DMS79 treated with DMSO at 0.1 percent for 48 hours (cell line): ENCODE measurements around the gene CCND1.
A peak's percentile ranks its signal among the peaks of the same experiment; 100 is the strongest.

Experiments
- DNase-seq: peaks from one replicate; lab custom pipeline; 2025; lab: John Stamatoyannopoulos, UW

CCND1 gene

DNA sequence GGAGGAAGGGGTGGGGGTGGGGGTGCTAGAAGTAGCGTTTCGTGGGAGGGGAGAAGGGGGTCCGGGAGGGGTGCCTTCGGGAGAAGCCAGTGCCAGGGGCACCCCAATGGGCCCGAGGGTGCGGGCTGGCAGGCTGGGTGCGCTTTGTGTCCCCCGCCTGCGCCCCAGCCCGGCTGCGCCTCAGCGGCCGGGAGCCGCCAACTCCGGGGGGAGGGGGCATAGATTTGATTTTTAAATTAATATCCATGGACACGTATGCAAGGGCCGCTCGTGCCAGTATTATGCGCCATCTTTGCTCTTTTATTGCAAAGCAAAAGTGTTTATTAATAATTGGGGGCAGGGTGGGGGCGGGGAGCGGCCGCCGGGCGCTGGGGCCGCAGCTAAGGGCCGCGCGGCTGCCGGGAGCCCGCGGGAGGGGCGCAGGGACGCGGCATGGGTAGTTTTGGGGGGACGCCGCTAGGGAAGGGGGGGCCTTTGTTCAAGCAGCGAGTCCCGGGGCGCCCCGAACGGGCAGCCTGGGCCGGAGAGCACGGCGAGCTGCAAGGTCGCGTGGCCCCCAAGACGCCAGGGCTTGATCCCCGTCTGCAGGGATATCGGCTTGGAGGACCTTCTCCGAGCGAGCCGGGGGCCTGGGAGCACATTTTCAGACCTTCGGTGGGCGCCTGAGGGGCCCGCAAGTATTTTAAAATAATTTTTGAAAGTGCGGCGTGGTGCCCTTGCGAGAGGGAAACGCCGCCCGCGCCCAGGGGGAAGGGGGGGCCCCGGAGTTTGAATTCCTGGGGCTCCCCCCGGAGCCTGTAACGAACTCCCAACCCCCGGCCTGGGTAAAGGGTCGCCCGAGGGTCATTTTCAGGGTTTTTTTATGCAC is 959 bp downstream of the CCND1 start:
- DNase-seq, result no peak

DNA sequence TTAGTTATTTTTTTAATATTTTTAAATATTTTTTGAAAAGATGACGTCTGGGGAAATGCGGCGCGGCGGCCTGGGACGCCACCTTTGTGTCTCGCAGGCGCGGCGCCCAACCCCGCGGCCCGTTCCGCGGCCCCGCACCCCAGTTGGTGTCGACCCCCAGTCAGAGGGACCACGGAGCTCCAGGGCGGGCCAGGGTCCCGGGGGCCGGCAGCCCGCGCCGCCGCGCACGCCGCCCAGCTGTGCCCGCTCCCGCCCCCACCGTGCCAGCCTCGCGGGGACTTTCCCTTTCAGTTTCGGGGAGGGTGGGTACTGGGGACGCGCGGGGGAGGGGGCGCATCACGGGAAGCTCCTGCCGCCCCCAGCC is 1.6 kb downstream of the CCND1 start:
- DNase-seq, result no peak

DNA sequence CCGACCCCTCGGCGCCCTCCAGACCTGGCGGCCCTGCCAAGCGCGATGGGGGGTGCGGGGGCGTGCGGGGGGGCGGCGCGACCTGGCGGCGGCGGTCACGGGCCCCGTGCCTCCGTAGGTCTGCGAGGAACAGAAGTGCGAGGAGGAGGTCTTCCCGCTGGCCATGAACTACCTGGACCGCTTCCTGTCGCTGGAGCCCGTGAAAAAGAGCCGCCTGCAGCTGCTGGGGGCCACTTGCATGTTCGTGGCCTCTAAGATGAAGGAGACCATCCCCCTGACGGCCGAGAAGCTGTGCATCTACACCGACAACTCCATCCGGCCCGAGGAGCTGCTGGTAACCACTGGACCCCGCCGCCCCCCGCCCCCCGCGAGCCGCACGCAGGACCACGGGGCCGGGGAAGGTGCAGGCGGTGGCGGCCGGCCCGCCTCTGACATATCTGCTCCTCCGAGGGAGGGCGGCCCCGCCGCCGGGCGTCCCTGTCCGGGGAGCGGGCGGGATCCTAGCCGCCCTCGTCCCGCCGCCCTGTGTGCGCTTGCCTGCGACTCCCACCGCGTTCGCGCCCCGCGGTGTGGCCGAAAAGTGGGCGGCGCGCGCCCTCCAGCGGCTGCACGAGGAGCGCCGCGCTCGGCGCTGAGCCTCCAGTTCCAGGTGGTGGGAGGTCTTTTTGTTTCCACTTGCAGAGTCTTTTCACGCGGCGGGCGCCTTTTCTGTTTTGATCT is 2.1 kb downstream of the CCND1 start:
- DNase-seq, result peak; percentile 59

DNA sequence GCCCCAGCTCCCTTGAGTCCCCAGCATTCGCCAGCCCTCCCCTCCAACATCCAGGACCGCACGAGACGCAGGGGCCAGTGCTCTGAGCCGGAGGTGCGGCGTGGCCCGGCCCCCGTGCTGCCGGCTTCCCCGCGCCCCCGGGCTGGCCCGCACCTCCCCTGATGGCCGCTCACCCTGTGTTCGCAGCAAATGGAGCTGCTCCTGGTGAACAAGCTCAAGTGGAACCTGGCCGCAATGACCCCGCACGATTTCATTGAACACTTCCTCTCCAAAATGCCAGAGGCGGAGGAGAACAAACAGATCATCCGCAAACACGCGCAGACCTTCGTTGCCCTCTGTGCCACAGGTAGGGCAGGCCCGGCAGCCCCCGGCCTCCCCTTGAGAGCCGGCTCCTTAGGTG is 2.7 kb downstream of the CCND1 start:
- DNase-seq, result no peak

DNA sequence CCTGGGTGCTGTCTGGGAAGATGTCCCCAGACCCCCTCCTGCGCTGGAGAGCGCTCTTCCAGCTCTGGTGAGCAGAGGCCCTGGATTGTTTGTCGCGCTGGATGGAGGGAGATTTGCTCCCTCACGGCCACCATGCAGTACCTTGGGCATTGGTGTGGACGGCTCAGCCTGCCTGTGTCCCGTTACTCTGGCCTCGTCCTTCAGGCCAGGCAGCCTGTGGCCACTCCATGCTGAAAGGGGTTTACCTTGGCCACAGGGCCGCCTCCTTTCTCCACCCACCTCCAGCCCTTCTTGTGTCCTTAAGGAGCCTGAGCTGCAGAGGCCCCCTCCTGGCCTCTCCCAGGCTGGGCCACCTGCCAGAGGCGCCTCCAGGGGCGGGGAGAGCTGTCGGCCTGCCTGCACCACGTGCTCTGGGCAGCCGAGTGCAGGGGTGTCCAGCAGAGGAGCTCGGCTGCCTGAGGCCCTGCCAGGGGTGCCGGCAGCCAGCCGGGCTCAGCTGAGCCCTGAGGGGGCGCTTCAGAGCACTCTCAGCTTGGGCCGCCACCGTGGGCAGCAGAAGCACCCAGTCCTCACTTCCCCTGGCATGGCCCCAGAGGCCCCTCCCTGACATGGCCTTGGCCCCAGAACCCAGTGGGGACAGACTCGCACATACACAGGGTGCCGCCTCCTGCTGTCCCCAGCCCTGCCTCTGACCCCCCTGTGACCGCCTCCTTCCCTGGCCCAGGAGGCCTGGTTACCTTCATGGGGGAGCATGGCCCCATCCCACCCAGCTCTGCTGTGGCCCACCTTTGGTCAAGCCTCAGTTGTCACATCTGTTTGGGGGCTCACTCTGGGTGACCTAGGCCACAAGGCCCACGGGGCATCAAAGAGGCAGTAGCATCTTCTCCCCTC is 3.4 kb downstream of the CCND1 start:
- peak; percentile 79 for DNase-seq

DNA sequence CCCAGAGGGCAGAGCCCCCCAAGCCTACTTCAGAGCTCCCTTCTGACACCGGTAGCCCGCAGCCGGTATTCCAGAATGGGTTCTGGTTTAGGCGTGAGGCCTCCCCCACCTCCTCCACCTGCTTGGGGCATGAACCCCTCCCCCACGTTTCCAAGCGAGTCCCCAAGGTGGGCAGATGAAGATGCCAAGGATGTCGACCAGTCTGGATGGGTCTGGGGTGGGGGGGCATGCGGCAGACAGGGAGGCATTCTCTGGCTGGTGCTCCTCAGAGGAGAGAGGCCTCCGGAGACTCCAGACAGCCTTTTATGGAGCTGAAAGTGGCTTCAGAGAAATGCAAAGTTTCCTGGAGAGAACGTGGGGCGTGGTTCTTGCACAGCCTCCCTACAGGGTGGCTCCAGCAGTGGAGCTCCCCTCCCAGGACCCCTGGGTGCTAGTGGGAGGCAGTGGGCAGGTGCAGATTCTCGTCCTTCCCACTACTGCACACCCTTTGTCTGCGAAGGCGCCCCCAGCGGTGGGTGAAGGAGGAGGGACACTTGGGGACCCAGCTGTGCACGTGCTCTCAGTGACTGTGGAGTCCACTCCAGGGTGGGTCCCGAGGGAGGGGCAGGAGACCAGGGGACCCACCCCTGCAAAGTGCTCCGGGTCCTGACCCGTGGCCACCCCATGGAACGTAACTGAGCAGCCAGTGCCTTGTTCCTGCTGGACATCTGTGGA is 4.2 kb downstream of the CCND1 start:
- DNase-seq, result no peak

DNA sequence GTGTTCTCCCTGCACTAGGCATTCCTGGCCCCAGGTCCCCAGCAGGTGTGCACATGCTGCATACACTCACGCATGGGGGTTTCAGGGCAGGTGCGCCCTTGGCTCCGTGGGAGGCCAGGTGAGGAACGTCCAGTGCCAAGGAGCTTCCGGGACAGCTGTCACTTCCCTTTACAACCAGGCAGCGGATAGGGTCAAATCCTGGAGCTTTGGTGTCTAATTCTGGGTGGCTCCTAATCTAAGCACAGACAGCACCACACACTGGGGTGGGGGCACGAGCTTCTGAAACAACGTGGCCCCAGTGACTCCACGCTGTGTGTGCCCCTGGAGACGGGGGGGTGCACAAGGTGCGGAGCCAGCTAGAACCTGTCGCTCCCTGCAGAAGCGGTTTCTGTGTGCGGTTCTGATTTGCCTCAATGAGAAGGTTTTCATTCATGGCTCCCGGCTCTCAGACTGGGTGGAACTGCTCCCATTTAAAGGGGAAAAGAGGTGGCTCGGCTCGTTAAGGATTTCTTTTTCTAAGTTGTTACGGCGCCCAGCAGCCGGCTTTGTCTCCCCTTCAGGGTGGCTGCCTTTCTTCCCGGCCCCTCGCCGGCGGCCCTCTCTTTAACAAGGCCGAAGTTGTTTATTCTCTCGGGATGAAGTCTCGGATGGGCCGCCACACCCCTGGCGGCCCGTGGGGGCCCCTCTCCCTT is 5.0 kb downstream of the CCND1 start:
- no peak for DNase-seq

DNA sequence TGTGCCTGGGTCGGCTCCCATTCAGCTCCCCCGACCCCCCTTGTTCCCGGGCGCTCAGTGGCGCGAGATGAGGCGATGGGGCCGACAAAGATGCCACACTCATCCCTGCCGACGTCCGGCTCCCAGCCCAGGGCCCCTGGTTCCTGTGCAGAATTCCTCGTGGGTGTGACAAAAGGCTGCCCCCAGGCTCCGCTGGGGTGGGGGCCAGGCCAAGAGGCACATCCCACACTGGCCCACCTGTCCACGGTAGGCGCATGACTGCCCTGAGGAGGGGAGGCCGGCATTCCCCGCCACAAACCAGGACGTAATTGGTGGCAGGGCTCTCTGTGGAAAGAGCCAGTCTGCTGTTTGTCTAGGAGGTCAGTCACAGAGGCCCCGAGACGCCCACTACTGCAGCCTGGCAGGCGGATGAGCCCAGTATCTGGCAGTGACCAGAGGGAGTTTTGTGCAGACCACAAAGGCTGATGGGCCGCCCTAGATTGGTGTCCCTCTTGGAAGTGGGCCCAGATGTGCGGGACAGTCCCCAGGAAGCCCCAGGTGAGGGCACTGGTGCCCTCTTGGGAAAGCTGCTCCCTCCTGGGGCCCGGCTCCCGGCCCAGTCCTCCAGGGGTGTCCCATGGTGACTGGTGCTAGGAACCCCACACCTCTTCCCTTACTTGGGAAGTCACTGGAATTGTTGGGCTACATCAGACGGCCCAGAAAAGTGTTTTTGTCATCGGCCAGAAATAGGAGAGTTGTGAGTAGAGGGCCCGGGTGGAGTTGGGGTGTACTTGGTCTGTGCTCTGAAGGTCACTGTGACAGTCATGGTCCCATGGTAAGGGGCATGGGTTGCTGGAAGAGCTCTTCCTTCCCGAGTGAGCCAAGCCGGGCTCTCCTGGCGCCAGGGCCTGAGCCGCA is 5.8 kb downstream of the CCND1 start:
- DNase-seq, result no peak

DNA sequence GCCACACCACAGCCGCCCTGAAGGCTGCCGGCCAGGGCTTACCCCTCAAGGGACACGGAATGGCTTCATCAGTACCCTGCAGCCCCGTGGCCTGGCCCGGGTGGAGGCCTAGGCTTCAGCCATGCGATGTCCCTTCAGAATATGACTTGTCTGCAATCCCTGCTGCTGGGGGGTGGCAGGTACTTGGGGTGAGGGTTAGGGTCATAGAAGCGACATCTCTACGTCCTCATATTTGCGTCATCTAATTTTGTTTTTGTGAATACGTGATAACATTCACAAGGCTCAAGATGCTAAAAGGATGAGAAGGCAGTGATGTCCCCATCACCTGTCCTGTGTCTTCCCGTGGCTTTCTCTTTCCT is 6.4 kb downstream of the CCND1 start:
- DNase-seq, result no peak

DNA sequence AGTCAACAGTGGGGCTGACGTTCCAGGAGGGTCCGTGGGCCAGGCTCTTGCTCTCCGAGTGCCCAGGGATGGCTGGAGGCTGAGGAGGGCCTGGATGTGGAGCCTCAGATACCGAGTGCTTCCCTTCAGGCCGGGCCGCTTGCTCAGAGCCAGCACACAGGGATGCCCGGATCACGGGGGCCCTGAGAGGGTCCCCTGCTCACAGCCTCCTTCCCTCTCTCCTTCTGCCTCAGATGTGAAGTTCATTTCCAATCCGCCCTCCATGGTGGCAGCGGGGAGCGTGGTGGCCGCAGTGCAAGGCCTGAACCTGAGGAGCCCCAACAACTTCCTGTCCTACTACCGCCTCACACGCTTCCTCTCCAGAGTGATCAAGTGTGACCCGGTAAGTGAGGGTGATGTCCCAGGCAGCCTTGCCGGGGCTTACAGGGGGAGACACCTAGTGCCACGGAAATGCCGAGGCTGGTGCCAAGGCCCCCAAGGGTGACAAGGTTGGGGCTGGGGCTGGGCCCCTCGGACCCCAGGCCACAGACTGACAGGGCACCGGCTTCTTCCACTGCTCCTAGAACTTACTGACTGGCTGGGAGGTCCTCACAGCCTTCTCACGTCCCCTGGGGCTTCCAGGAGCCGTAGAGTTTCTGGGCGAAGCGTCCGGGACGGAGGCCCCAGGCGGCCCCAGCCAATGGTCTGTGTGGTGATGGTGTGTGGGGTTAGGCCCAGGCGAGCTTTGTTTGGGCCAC is 7.0 kb downstream of the CCND1 start:
- DNase-seq, result no peak

DNA sequence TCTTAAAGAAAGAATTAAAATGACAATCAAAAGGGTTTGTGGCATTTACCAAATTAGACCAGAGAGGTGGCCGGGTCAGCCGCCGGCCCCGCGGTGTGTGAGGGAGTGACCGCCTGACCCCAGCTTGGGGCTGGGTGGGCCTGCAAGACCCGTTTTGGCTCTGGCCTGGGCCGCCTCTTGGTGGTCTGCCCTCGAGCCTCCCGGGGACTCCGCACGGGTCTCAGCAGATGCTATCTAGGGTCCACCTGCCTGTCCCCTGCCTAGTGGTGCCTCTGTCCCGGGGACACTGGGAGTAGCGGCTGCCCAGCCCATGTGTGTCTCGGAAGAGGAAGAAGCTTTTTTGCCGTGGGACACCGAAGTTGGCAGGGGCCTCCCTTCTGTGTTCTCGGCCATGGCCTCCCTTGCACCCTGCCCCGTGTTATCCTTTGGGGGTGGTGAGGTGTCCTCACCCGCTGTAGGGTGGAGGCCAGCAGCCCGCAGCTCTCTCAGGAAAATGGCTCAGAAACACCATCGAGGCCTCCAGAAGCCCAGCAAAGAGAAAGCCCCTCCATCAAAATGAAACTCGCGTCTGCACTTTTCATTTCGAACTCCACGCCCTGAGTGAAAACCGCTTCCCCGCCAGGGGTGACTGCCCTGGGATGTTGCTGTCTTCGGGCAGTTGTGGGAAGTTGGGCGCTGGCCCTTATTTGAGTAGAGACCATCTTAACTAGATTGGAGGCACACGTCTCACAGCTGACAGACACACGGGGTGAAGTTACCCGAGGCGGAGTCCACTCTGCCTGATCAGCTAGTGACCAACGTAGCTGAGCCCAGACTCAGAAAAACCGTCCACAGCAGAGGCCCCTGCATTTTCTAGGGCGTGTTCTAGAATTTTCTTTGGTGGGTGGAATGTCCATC is 8.0 kb downstream of the CCND1 start:
- no peak for DNase-seq

DNA sequence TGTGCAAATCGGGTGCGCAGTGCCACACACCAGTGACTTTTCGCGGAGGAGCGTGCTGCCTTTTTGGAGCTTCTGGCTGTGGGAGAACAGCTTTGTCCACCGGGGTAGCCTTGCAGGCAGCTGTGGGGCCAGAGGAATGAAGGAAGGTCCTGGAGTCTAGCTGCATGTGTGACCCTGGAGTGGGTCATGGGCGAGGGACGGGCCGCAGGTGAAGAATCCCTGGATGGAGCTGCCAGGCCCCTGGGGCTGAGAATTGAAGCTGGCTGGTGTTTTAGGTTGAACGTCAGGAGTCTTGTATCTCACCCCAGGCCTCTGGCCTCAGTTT is 8.6 kb downstream of the CCND1 start:
- no peak for DNase-seq

DNA sequence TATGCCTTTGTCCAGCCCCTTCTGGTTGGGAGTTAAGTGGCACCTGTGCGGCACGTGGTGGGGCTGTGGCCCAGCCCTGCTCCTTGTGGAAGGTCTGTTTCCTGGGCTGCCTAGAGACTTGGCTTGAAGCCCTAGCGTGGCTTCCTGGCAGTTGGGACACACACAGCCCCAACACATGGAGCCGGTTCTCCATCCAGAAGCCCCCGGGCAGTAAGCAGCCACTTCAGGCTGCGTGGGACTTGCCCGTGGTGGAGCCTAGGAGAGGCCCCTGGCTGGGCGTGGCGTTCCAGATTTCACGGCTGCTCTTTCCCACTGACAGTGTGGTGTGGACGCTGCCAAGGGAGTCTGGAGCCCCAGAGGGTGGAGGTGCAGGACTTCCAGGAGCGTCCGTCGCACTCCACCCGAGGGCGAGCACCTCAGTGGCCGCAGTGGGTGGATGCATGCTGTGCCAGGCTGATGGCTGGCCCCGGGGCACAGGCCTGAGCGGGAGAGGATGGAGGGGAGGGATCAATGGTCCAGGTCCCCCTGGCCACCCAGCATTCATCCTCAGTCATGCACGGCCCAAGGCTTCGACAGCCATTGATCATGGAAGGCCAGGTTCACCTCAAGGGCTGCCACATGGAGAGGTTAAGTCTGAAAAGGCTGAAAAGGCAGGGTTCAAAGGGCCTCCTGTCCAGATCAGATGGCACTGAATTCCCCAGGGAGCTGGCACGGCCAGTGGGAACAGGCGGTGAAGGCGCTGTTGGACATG is 9.3 kb downstream of the CCND1 start:
- no peak for DNase-seq

DNA sequence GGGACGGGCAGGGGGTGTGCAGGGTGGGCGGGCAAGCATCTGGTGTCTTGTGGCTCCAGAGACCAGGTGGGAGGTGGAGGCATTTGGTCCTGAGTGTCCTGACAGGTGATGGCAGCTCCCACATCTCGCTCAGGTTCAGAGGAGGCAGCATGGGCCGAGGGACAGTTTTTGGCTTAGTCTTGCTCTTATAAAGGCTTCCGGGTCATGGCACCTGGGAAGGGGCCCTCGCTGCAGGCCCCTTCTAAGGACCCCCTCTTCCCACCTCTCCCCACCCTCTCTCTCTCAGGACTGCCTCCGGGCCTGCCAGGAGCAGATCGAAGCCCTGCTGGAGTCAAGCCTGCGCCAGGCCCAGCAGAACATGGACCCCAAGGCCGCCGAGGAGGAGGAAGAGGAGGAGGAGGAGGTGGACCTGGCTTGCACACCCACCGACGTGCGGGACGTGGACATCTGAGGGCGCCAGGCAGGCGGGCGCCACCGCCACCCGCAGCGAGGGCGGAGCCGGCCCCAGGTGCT is 9.9 kb downstream of the CCND1 start:
- DNase-seq, result no peak

DNA sequence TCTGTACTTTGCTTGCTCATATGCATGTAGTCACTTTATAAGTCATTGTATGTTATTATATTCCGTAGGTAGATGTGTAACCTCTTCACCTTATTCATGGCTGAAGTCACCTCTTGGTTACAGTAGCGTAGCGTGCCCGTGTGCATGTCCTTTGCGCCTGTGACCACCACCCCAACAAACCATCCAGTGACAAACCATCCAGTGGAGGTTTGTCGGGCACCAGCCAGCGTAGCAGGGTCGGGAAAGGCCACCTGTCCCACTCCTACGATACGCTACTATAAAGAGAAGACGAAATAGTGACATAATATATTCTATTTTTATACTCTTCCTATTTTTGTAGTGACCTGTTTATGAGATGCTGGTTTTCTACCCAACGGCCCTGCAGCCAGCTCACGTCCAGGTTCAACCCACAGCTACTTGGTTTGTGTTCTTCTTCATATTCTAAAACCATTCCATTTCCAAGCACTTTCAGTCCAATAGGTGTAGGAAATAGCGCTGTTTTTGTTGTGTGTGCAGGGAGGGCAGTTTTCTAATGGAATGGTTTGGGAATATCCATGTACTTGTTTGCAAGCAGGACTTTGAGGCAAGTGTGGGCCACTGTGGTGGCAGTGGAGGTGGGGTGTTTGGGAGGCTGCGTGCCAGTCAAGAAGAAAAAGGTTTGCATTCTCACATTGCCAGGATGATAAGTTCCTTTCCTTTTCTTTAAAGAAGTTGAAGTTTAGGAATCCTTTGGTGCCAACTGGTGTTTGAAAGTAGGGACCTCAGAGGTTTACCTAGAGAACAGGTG is 11.1 kb downstream of the CCND1 start:
- DNase-seq, result no peak

DNA sequence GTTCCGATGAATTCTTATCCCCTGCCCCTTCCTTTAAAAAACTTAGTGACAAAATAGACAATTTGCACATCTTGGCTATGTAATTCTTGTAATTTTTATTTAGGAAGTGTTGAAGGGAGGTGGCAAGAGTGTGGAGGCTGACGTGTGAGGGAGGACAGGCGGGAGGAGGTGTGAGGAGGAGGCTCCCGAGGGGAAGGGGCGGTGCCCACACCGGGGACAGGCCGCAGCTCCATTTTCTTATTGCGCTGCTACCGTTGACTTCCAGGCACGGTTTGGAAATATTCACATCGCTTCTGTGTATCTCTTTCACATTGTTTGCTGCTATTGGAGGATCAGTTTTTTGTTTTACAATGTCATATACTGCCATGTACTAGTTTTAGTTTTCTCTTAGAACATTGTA is 12.0 kb downstream of the CCND1 start:
- no peak for DNase-seq

DNA sequence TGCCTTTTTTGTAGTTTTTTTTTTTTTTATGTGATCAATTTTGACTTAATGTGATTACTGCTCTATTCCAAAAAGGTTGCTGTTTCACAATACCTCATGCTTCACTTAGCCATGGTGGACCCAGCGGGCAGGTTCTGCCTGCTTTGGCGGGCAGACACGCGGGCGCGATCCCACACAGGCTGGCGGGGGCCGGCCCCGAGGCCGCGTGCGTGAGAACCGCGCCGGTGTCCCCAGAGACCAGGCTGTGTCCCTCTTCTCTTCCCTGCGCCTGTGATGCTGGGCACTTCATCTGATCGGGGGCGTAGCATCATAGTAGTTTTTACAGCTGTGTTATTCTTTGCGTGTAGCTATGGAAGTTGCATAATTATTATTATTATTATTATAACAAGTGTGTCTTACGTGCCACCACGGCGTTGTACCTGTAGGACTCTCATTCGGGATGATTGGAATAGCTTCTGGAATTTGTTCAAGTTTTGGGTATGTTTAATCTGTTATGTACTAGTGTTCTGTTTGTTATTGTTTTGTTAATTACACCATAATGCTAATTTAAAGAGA is 12.5 kb downstream of the CCND1 start:
- DNase-seq, result no peak
